Measurements from ENCODE around the gene SNX15.

- no peak for TF ChIP-seq POLR2A (IDR thresholded peaks at IDR 0.05)
- TF ChIP-seq, protein P1, sequence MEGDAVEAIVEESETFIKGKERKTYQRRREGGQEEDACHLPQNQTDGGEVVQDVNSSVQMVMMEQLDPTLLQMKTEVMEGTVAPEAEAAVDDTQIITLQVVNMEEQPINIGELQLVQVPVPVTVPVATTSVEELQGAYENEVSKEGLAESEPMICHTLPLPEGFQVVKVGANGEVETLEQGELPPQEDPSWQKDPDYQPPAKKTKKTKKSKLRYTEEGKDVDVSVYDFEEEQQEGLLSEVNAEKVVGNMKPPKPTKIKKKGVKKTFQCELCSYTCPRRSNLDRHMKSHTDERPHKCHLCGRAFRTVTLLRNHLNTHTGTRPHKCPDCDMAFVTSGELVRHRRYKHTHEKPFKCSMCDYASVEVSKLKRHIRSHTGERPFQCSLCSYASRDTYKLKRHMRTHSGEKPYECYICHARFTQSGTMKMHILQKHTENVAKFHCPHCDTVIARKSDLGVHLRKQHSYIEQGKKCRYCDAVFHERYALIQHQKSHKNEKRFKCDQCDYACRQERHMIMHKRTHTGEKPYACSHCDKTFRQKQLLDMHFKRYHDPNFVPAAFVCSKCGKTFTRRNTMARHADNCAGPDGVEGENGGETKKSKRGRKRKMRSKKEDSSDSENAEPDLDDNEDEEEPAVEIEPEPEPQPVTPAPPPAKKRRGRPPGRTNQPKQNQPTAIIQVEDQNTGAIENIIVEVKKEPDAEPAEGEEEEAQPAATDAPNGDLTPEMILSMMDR (IDR thresholded peaks at IDR 0.05), result no peak
Measured at GRCh38 chr11:65059959-65060824, 33.0 kb downstream of the SNX15 start.

All from body of pancreas (tissue), 4 donors.